H1 (cell line): ENCODE measurements around the gene FBH1. TPM values are rescaled to one million over a fixed set of nuclear protein-coding genes. Genes with fewer than 3 reads are reported as not detected.

Source experiments
- CTCF ChIA-PET: fragments of 300-600 bp; sonication (Branson Sonifier 250); formaldehyde crosslinking; loops from one replicate; lab custom pipeline; 2021; ENCODE audit not compliant: partially characterized antibody; lab: Charles Lee
- POLR2A ChIA-PET: fragments of 300-600 bp; sonication (Branson Sonifier 250); formaldehyde crosslinking; loops from one replicate; lab custom pipeline; 2021; ENCODE audit warnings: inconsistent platforms; ENCODE audit not compliant: partially characterized antibody; lab: Charles Lee
- DNase-seq, 2 experiments: peaks; one replicate each; pipeline versions ENCODE4 v3.0.0 to v3.0.0-alpha.2; 2010 to 2022; ENCODE audit warnings: low spot score in 2 of 2, low read depth in 1 of 2, mixed read lengths in 1 of 2
- FAIRE-seq: peaks from 2 replicates; lab custom pipeline; 2011; peaks lifted over from hg19 to GRCh38; lab: Jason Lieb, UNC
- H2AFZ ChIP-seq: 2 replicates; pipeline ENCODE4 v1.8.1; 2012; ENCODE audit warnings: low read length, inconsistent platforms
- H2AK5ac ChIP-seq: 2 replicates; pipeline ENCODE4 v1.6.1; 2013; ENCODE audit warnings: low read depth, low read length
- H2BK120ac ChIP-seq: replicated peaks from 2 replicates; pipeline ENCODE3; 2013; ENCODE audit warnings: low read depth, low read length, inconsistent platforms
- H2BK12ac ChIP-seq: 2 replicates; pipeline ENCODE4 v1.6.1; 2013; ENCODE audit warnings: low read depth, low read length
- H2BK15ac ChIP-seq: 2 replicates; pipeline ENCODE4 v1.6.1; 2013; ENCODE audit warnings: low read length
- H2BK20ac ChIP-seq: 2 replicates; pipeline ENCODE4 v1.6.1; 2013; ENCODE audit warnings: low read length
- H2BK5ac ChIP-seq: 2 replicates; pipeline ENCODE4 v1.6.1; 2013; ENCODE audit warnings: low read depth, low read length
- H3K14ac ChIP-seq: 2 replicates; pipeline ENCODE4 v1.6.1; 2013; ENCODE audit warnings: inconsistent platforms; ENCODE audit not compliant: insufficient read length
- H3K18ac ChIP-seq: 2 replicates; pipeline ENCODE4 v1.6.1; 2013; ENCODE audit warnings: low read length; ENCODE audit errors: extremely low read depth
- H3K23ac ChIP-seq: 2 replicates; pipeline ENCODE4 v1.6.1; 2013; ENCODE audit warnings: inconsistent platforms; ENCODE audit not compliant: insufficient read length
- H3K23me2 ChIP-seq: 2 replicates; pipeline ENCODE4 v1.6.1; 2013; ENCODE audit warnings: low read depth, low read length
- H3K27ac ChIP-seq: 2 replicates; pipeline ENCODE4 v1.6.1; 2011; ENCODE audit warnings: low read depth, low read length, inconsistent platforms
- H3K27me3 ChIP-seq, 4 experiments: replicated peaks in 1 of 4; 1 replicate in 1 of 4; 2 replicates in 3 of 4; pipeline versions ENCODE4 v1.6.1 to v1.8.1; 2011 to 2013; ENCODE audit warnings: low read length in 3 of 4, mild to moderate bottlenecking in 3 of 4, inconsistent platforms in 2 of 4, mixed read lengths in 2 of 4, moderate library complexity in 1 of 4; ENCODE audit not compliant: control insufficient read depth in 3 of 4, insufficient read depth in 3 of 4; ENCODE audit errors: extremely low read depth in 1 of 4
- H3K36me3 ChIP-seq, 4 experiments: 2 replicates each; pipeline versions ENCODE4 v1.6.1 to v1.8.1; 2011 to 2013; ENCODE audit warnings: mild to moderate bottlenecking in 4 of 4, low read length in 3 of 4, moderate library complexity in 2 of 4, control low read depth in 1 of 4, inconsistent platforms in 1 of 4; ENCODE audit not compliant: insufficient read depth in 4 of 4, control insufficient read depth in 2 of 4
- H3K4ac ChIP-seq: replicated peaks from 2 replicates; pipeline ENCODE3; 2013; ENCODE audit warnings: low read length, low read depth, mixed read lengths, inconsistent platforms; ENCODE audit not compliant: insufficient read length
- H3K4me1 ChIP-seq, 4 experiments: replicated peaks in 1 of 4; 1 replicate in 1 of 4; 2 replicates in 3 of 4; pipeline versions ENCODE4 v1.6.1 to v1.8.1; 2011 to 2013; ENCODE audit warnings: low read length in 3 of 4, inconsistent platforms in 2 of 4, mixed read lengths in 1 of 4; ENCODE audit not compliant: insufficient read depth in 4 of 4, control insufficient read depth in 3 of 4
- H3K4me2 ChIP-seq, 2 experiments: 2 replicates each; pipeline versions ENCODE4 v1.6.1 to v1.8.1; 2011 to 2013; ENCODE audit warnings: low read depth in 2 of 2, low read length in 2 of 2, control low read depth in 1 of 2, inconsistent platforms in 1 of 2, mild to moderate bottlenecking in 1 of 2; ENCODE audit not compliant: insufficient read depth in 1 of 2
- H3K4me3 ChIP-seq, 4 experiments: fragments of 200-600, 300-600 bp in 1 of 4; sonication (generic), shearing (Covaris generic), sonication (Bioruptor Twin) in 1 of 4; 2 replicates each; pipeline versions ENCODE4 v1.5.1 to v1.8.1; 2011 to 2016; ENCODE audit warnings: low read length in 4 of 4, low read depth in 3 of 4, control low read depth in 2 of 4, inconsistent platforms in 2 of 4, mild to moderate bottlenecking in 2 of 4, mixed read lengths in 1 of 4, moderate library complexity in 1 of 4; ENCODE audit not compliant: insufficient read depth in 2 of 4; ENCODE audit errors: extremely low read depth in 1 of 4
- H3K56ac ChIP-seq: replicated peaks from 2 replicates; pipeline ENCODE3; 2013; ENCODE audit warnings: low read depth, mild to moderate bottlenecking, mixed read lengths, low read length, inconsistent platforms; ENCODE audit not compliant: insufficient read length
- H3K79me1 ChIP-seq: 2 replicates; pipeline ENCODE4 v1.6.1; 2013; ENCODE audit warnings: low read depth, low read length, control low read depth
- H3K79me2 ChIP-seq, 2 experiments: 2 replicates each; pipeline versions ENCODE4 v1.6.1 to v1.8.1; 2012 to 2013; ENCODE audit warnings: low read length in 2 of 2, mild to moderate bottlenecking in 2 of 2, inconsistent platforms in 1 of 2; ENCODE audit not compliant: insufficient read depth in 2 of 2, control insufficient read depth in 1 of 2
- H3K9ac ChIP-seq, 4 experiments: replicated peaks in 1 of 4; 1 replicate in 1 of 4; 2 replicates in 3 of 4; pipeline versions ENCODE4 v1.6.1 to v1.8.1; 2011 to 2013; ENCODE audit warnings: low read depth in 3 of 4, low read length in 3 of 4, control low read depth in 2 of 4, mild to moderate bottlenecking in 2 of 4, moderate library complexity in 2 of 4, inconsistent platforms in 1 of 4; ENCODE audit errors: extremely low read depth in 1 of 4
- H3K9me3 ChIP-seq, 2 experiments: 2 replicates each; pipeline versions ENCODE4 v1.6.1 to v1.8.1; 2012 to 2013; ENCODE audit warnings: mild to moderate bottlenecking in 2 of 2, moderate library complexity in 2 of 2, control low read depth in 1 of 2, inconsistent platforms in 1 of 2, low read depth in 1 of 2, low read length in 1 of 2, mixed read lengths in 1 of 2; ENCODE audit not compliant: insufficient read depth in 2 of 2
- H4K20me1 ChIP-seq, 2 experiments: replicated peaks in 1 of 2; 2 replicates each; pipeline versions ENCODE3 to v1.8.1; 2011 to 2013; ENCODE audit warnings: inconsistent platforms in 2 of 2, low read length in 2 of 2, mild to moderate bottlenecking in 1 of 2; ENCODE audit not compliant: insufficient read depth in 2 of 2, control insufficient read depth in 1 of 2
- H4K5ac ChIP-seq: 2 replicates; pipeline ENCODE4 v1.6.1; 2013; ENCODE audit warnings: low read length, low read depth, mixed read lengths, inconsistent platforms; ENCODE audit not compliant: insufficient read length
- H4K8ac ChIP-seq: 2 replicates; pipeline ENCODE4 v1.8.0; 2013; ENCODE audit warnings: mild to moderate bottlenecking, moderate library complexity, low read length, inconsistent platforms; ENCODE audit not compliant: insufficient read depth; ENCODE audit errors: extremely low read depth
- H4K91ac ChIP-seq: replicated peaks from 2 replicates; pipeline ENCODE3; 2013; ENCODE audit warnings: low read length, mixed read lengths, inconsistent platforms; ENCODE audit not compliant: insufficient read length
- NANOG ChIP-seq: IDR thresholded peaks from 2 replicates; pipeline ENCODE4 v1.6.1; 2011; ENCODE audit warnings: low read length, low read depth, mild to moderate bottlenecking, inconsistent platforms; ENCODE audit not compliant: insufficient read depth, poor library complexity, severe bottlenecking
- RAD21 ChIP-seq, 2 experiments: IDR thresholded peaks in 1 of 2; conservative IDR thresholded peaks in 1 of 2; 2 replicates each; pipeline ENCODE4 v1.6.1; 2011; ENCODE audit warnings: low read depth in 2 of 2, low read length in 2 of 2, improper control_type of control experiment in 1 of 2, inconsistent platforms in 1 of 2, mild to moderate bottlenecking in 1 of 2, moderate library complexity in 1 of 2
- SP1 ChIP-seq: IDR thresholded peaks from 2 replicates; pipeline ENCODE4 v1.6.1; 2011; ENCODE audit warnings: low read depth, low read length
- SRF ChIP-seq: IDR thresholded peaks from 2 replicates; pipeline ENCODE4 v1.6.1; 2011; ENCODE audit warnings: mild to moderate bottlenecking, low read depth, low read length, moderate library complexity
- TAF1 ChIP-seq: IDR thresholded peaks from 2 replicates; pipeline ENCODE4 v1.6.1; 2011; ENCODE audit warnings: mild to moderate bottlenecking, low read depth, low read length
- TAF7 ChIP-seq: optimal IDR thresholded peaks from 2 replicates; pipeline ENCODE3; 2011; ENCODE audit warnings: low read depth, mild to moderate bottlenecking, inconsistent platforms, low read length, moderate library complexity, borderline replicate concordance
- TBP ChIP-seq: IDR thresholded peaks from 2 replicates; pipeline ENCODE4 v1.6.1; 2011; ENCODE audit warnings: low read depth, low read length, improper control_type of control experiment
- YY1 ChIP-seq: IDR thresholded peaks from 2 replicates; pipeline ENCODE4 v1.6.1; 2011; ENCODE audit warnings: low read depth, mild to moderate bottlenecking, low read length
- WGBS, 2 experiments: shearing (Covaris generic) in 1 of 2; methylation state at CpG; one replicate each; pipeline versions ENCODE4 v1.1.6 to v1.1.7; 2013 to 2015; ENCODE audit warnings: low lambda C conversion rate in 2 of 2, mixed read lengths in 2 of 2, inconsistent platforms in 1 of 2, low coverage in 1 of 2, missing lambda C conversion rate in 1 of 2; ENCODE audit not compliant: insufficient replicate concordance in 2 of 2, insufficient coverage in 1 of 2, insufficient read length in 1 of 2; ENCODE audit errors: extremely low coverage in 1 of 2, missing lambda C conversion rate in 1 of 2; 5-methylcytosine and 5-hydroxymethylcytosine counted together
- long read RNA-seq, 2 experiments: library from RNA in 1 of 2; library from capped mRNA in 1 of 2; stranded (forward); transcript quantifications; one replicate each; pipeline ENCODE4 v2.0.0, GENCODE V29; 2021; ENCODE audit warnings: inconsistent platforms in 1 of 2
- polyA minus RNA-seq, 3 experiments: library from RNA; depleted of rRNA, polyadenylated mRNA; stranded (reverse); fragments of >200 nt; gene quantifications; 1 replicate in 2 of 3; 2 replicates in 1 of 3; pipeline ENCODE4 v1.2.3, GENCODE V29; 2011
- polyA plus RNA-seq, 7 experiments: library from polyadenylated mRNA; depleted of rRNA in 3 of 7; stranded (reverse) in 5 of 7; unstranded in 2 of 7; fragments of >200 nt in 5 of 7; fragments of 200-250 nt in 2 of 7; gene quantifications; 1 replicate in 5 of 7; 2 replicates in 1 of 7; 4 replicates in 1 of 7; pipeline versions ENCODE4 v1.2.1 to v1.2.3, GENCODE V29; 2011 to 2013; ENCODE audit warnings: missing spikeins in 2 of 7, mixed read lengths in 2 of 7
- total RNA-seq: library from RNA; stranded (reverse); fragmentation: NEBNext Ultra II Directional; extraction: Animal tissue kit (Norgen Biotek cat#: 25700); gene quantifications from 2 replicates; pipeline ENCODE4 v1.2.1, GENCODE V29; 2021

The FBH1 gene
- total RNA-seq = 49.0 and 51.8 TPM in 2 replicates
- 31.1 and 42.2 TPM in 2 replicates for polyA plus RNA-seq (2011; rRNA removed)
- polyA plus RNA-seq (2011; cell fraction: cytosol; rRNA removed) = 40.1 TPM
- 131 TPM for polyA plus RNA-seq (2011; cell fraction: nucleus; rRNA removed)
- polyA plus RNA-seq (2012, experiment 1 of 2) = 34.3 to 44.6 TPM (median 42.2 TPM) in 4 replicates
- 10.6 TPM for polyA plus RNA-seq (2012, experiment 2 of 2)
- polyA plus RNA-seq (2013, experiment 1 of 2) = 23.4 TPM
- 22.8 TPM for polyA plus RNA-seq (2013, experiment 2 of 2)
- polyA minus RNA-seq (2011; rRNA and poly(A)+ RNA removed) = 125 TPM in 2 replicates
- 54.8 TPM for polyA minus RNA-seq (2011; cell fraction: cytosol; rRNA and poly(A)+ RNA removed)
- polyA minus RNA-seq (2011; cell fraction: nucleus; rRNA and poly(A)+ RNA removed) = 104 TPM
- long read RNA-seq, experiment 1, partial matches to known transcripts = 9 of 18 reads
- long read RNA-seq, experiment 1, other reads (novel, unspliced or antisense) = 7 of 18 reads
- long read RNA-seq, experiment 2, partial matches to known transcripts = 13 of 13 reads
- long read RNA-seq, experiment 2, other reads (novel, unspliced or antisense) = 0 of 13 reads

DNA sequence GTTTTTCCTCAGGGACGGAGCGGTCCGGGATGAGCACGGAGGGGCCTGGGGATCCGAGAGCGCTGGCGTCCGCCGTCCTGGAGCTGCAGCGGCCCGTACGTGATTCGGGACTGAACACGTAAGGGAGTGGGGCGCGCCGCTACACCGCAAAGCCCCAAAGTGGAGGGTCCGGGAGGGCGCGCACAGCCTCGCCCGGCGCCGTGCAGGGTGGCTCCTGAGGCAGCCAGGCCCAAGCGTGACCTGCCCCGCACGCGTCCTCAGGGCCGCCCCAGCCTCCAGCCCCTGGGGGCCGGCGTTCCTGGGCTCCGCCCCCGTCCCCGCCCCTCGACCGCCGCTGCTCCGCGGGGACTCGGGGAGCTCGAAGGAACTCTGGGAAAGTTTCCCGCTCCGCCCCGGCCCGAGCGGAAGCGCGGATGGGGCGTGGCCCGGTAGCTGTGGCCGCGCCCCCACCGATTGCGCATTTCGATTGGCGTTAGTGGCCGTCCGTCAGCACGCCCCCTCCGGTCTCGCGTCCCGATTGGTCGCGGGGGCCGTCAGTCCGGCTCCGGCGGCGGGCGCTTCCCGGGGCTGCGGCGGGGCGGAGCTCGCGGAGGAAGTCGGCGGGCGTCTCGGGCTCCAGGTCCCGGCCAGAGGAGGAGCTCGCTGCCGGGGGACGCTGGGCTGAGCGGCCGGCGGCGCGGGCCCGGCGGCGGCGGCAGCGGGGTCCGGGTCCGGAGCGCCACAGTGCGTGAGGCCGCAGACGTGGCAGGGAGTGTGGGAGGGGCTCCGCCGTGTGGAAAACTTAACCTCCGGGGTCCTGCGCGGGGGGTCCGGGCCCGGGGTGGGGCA lies at the start of gene FBH1, which contains the start of gene ANKRD16:
TSS of gene FBH1 (plus strand) at position 620 of the 828 bp plus-strand sequence. CDS start at position 723, 103 bp downstream.
TSS of gene ANKRD16 (minus strand) at position 270 of the 828 bp plus-strand sequence. CDS start 539 bp downstream, outside the sequence.
- Histone ChIP-seq H3K4ac (no peak within 1 kb of the TSS), H4K8ac (peak within 1 kb of the TSS; percentile 97), H3K27me3 (no peaks in the 10 kb centered on the region; a peak in 1 of 7 replicates), H3K56ac (peak within 1 kb of the TSS; percentile 57), H3K9me3 (no peaks in the 10 kb centered on the region), H2BK5ac (peak within 1 kb of the TSS; percentile 68; the same call in 1 of the 2 replicates), H2BK12ac (no peak within 1 kb of the TSS), H3K36me3 (peaks cover 2 to 42% (median 12%) of the 10 kb centered on the region in 4 experiments; a peak in 5 of 8 replicates), H3K4me3 (peak within 1 kb of the TSS; percentile 69 to 98 (median 80)), H4K20me1 (peaks cover 14 to 21% of the 10 kb centered on the region in 2 experiments), H2AK5ac (no peak within 1 kb of the TSS), H3K4me1 (peaks cover 5 to 14% (median 5%) of the 10 kb centered on the region in 4 experiments; a peak in 6 of 7 replicates), H3K79me2 (peaks cover 8 to 56% of the 10 kb centered on the region in 2 experiments), H2BK20ac (no peak within 1 kb of the TSS), H2BK120ac (no peak within 1 kb of the TSS), H3K23ac (no peak within 1 kb of the TSS), H3K79me1 (peaks cover 21% of the 10 kb centered on the region), H3K23me2 (peaks cover 13% of the 10 kb centered on the region), H3K4me2 (peak within 1 kb of the TSS; percentile 96 to 100), H4K91ac (peak within 1 kb of the TSS; percentile 23), H2BK15ac (no peak within 1 kb of the TSS), H3K27ac (0 out of 2 replicates have a peak within 1 kb of the TSS, but pooled peaks have one; percentile 46), H3K9ac (peak within 1 kb of the TSS; percentile 66 to 91 (median 78)), H2AFZ (peak within 1 kb of the TSS; percentile 45; the same call in 1 of the 2 replicates), H4K5ac (peak within 1 kb of the TSS; percentile 87), H3K14ac (no peak within 1 kb of the TSS), H3K18ac (peak within 1 kb of the TSS; percentile 93)
- ChIA-PET CTCF (interaction anchor here (0.6 to 4.2 kb wide), 3 partner anchors 16 to 1613 kb away, joined by 3 to 25 read pairs (median 3); no protein-coding TSS in a partner anchor), POLR2A (interaction anchor here (0.7 to 4.4 kb wide), 11 partner anchors 13 to 114 kb away, joined by 3 to 21 read pairs (median 12); partner anchors contain the start of genes GDI2 and IL15RA)
- whole genome bisulfite sequencing, 2 experiments = 1% methylated on average over 76 of the region's 109 CpGs; no CpG with 5 or more reads in 1 of the 2 experiments
- FAIRE-seq = no peak
- peak; percentile 92 to 99 for DNase-seq
- TF ChIP-seq YY1 (no peak), NANOG (no peak), SRF (no peak), TAF1 (peak; percentile 78), TAF7 (peak; percentile 6), TBP (peak; percentile 6; the same call in 1 of the 2 replicates), SP1 (peak; percentile 99), RAD21 (IDR thresholded peaks at IDR 0.05 in 1 of 2, conservative IDR thresholded peaks at IDR 0.05 in 1 of 2; ENCODE audit: low read depth in 2 of 2, low read length in 2 of 2) (no peak)
